PC-9 (cell line): ENCODE data around the gene DENND1A.

Experiments used
- CTCF ChIP-seq: fragments of 200-600 bp; sonication (generic); conservative IDR thresholded peaks from 2 replicates; pipeline ENCODE4 v1.6.1; 2017; ENCODE audit warnings: mixed run types, antibody characterized with exemption, mild to moderate bottlenecking, moderate library complexity
- EZH2 ChIP-seq: fragments of 200-600 bp; sonication (generic); IDR thresholded peaks from 2 replicates; pipeline ENCODE4 v1.8.0; 2017; ENCODE audit warnings: antibody characterized with exemption, low read depth

GRCh38 chr9:123350590-123351310 lies 579.2 kb downstream of the DENND1A start:
- TF ChIP-seq CTCF (no peak), EZH2 (no peak)
